HepG2 (cell line): ENCODE data around the gene FOXA1. TPM values are rescaled to one million over a fixed set of nuclear protein-coding genes. Genes with fewer than 3 reads are reported as not detected.

Experiments used
- CSRNP1 ChIP-seq: sonication (generic); formaldehyde crosslinking; IDR thresholded peaks from 2 replicates; pipeline ENCODE4 v1.8.1; 2023; ENCODE audit warnings: mild to moderate bottlenecking, missing genetic modification reagents
- GPN1 ChIP-seq: sonication (generic); formaldehyde crosslinking; IDR thresholded peaks from 2 replicates; pipeline ENCODE4 v1.5.1; 2020; ENCODE audit warnings: missing genetic modification reagents, borderline replicate concordance
- HES4 ChIP-seq: sonication (generic); formaldehyde crosslinking; IDR thresholded peaks from 2 replicates; pipeline ENCODE4 v1.9.0; 2021; ENCODE audit warnings: mild to moderate bottlenecking, missing genetic modification reagents, borderline replicate concordance
- NRL ChIP-seq: sonication (generic); formaldehyde crosslinking; IDR thresholded peaks from 2 replicates; pipeline ENCODE4 v1.5.0; 2020; ENCODE audit warnings: missing genetic modification reagents, mild to moderate bottlenecking, moderate library complexity, borderline replicate concordance
- POLR2AphosphoS2 ChIP-seq: IDR thresholded peaks from 2 replicates; pipeline ENCODE4 v1.6.1; 2011; ENCODE audit warnings: low read depth, low read length, improper control_type of control experiment
- ZBTB38 ChIP-seq: sonication (generic); formaldehyde crosslinking; IDR thresholded peaks from 2 replicates; pipeline ENCODE4 v1.5.1; 2020; ENCODE audit warnings: mild to moderate bottlenecking, missing genetic modification reagents
- ZHX2 ChIP-seq, 2 experiments: sonication (generic) in 1 of 2; formaldehyde crosslinking in 1 of 2; IDR thresholded peaks; 2 replicates each; pipeline versions ENCODE4 v1.6.1 to v1.9.0; 2014 to 2022; ENCODE audit warnings: antibody characterized with exemption in 1 of 2, borderline replicate concordance in 1 of 2, inconsistent platforms in 1 of 2, low read depth in 1 of 2, missing genetic modification reagents in 1 of 2
- ZNF44 ChIP-seq: sonication (generic); formaldehyde crosslinking; IDR thresholded peaks from 2 replicates; pipeline ENCODE4 v1.5.1; 2020; ENCODE audit warnings: mild to moderate bottlenecking, missing genetic modification reagents
- ZNF687 ChIP-seq: sonication (generic); formaldehyde crosslinking; IDR thresholded peaks from 2 replicates; pipeline ENCODE4 v1.5.1; 2020; ENCODE audit warnings: mild to moderate bottlenecking, missing genetic modification reagents, moderate library complexity
- ZNF766 ChIP-seq: sonication (generic); formaldehyde crosslinking; IDR thresholded peaks from 2 replicates; pipeline ENCODE4 v1.5.0; 2020; ENCODE audit warnings: missing genetic modification reagents, borderline replicate concordance
- ZSCAN29 ChIP-seq: sonication (generic); formaldehyde crosslinking; conservative IDR thresholded peaks from 2 replicates; pipeline ENCODE4 v1.4.0; 2020; ENCODE audit warnings: mild to moderate bottlenecking, missing genetic modification reagents
- polyA plus RNA-seq, 8 experiments: library from polyadenylated mRNA; depleted of rRNA in 3 of 8; stranded (reverse) in 7 of 8; unstranded in 1 of 8; fragments of >200 nt; fragmentation: Illumina TruSeq in 4 of 8; extraction: Trizol in 4 of 8; gene quantifications; 2 replicates each; pipeline versions ENCODE4 v1.2.1 to v1.2.3, GENCODE V29; 2011 to 2016; ENCODE audit warnings: low read depth in 4 of 8, missing spikeins in 1 of 8, mixed read lengths in 1 of 8; ENCODE audit not compliant: insufficient read depth in 1 of 8
- total RNA-seq, 5 experiments: library from RNA; depleted of rRNA; stranded (reverse); fragments of >200 nt; fragmentation: Illumina TruSeq; extraction: Trizol; gene quantifications; 2 replicates each; pipeline ENCODE4 v1.2.3, GENCODE V29; 2016; ENCODE audit warnings: low read depth in 1 of 5

FOXA1 gene
- total and polyA plus RNA-seq, 2 of the 13 experiments (the other 11 are each of a cell fraction or from before 2014, with no cell fraction given), result 43.4 to 58.6 TPM

GRCh38 chr14:37592482-37593408 is 2.3 kb downstream of the FOXA1 start (continued):
- TF ChIP-seq ZHX2 (IDR thresholded peaks at IDR 0.05; ENCODE audit: low read depth), result no peak; the same call in 1 of the 2 replicates
- no peak for TF ChIP-seq ZHX2 (CRISPR knock-in tag; IDR thresholded peaks at IDR 0.05; ENCODE audit: borderline replicate concordance)
- TF ChIP-seq POLR2AphosphoS2, result peak; percentile 52; the same call in 1 of the 2 replicates
- 0 out of 2 replicates have a peak, but pooled peaks have one; percentile 46 for TF ChIP-seq NRL (CRISPR knock-in tag)
- no peak for TF ChIP-seq GPN1 (CRISPR knock-in tag)
- TF ChIP-seq ZNF766 (CRISPR knock-in tag), result 0 out of 2 replicates have a peak, but pooled peaks have one; percentile 33
- peak; percentile 50; the same call in 1 of the 2 replicates for TF ChIP-seq CSRNP1 (CRISPR knock-in tag)
- TF ChIP-seq ZNF44 (CRISPR knock-in tag), result 0 out of 2 replicates have a peak, but pooled peaks have one; percentile 55
- peak; percentile 53 for TF ChIP-seq ZNF687 (CRISPR knock-in tag)
- TF ChIP-seq ZSCAN29 (CRISPR knock-in tag), result no peak
- peak; percentile 97; the same call in 1 of the 2 replicates for TF ChIP-seq ZBTB38 (CRISPR knock-in tag)
- TF ChIP-seq HES4, result 0 out of 2 replicates have a peak, but pooled peaks have one; percentile 16
